ENCODE results near the gene FAF1.
"Not testable (repeated sequence)": the region's sequence is repeated elsewhere in the genome, so short reads cannot be mapped to it uniquely, and the experiment has no call there.

DNA sequence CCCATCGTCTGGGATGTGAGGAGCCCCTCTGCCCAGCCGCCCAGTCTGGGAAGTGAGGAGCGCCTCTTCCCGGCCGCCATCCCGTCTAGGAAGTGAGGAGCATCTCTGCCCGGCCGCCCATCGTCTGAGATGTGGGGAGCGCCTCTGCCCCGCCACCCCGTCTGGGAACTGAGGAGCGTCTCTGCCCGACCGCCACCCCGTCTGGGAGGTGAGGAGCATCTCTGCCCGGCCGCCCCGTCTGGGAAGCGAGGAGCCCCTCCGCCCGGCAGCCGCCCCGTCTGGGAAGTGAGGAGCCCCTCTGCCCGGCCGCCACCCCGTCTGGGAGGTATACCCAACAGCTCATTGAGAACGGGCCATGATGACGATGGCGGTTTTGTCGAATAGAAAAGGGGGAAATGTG, 7.5 kb downstream of the FAF1 start:
- not testable (repeated sequence) for TF ChIP-seq CTCF, POLR2A (IDR thresholded peaks at IDR 0.05)

Measured in esophagus squamous epithelium (tissue), 4 donors.